Measurements from ENCODE around the gene ESYT1. TPM values are rescaled to one million over a fixed set of nuclear protein-coding genes. Genes with fewer than 3 reads are reported as not detected.

ESYT1 gene
- total and polyA plus RNA-seq, 4 donors: 41.0 to 93.5 (median 58.8) TPM

- H3K4me1 ChIP-seq (ENCODE audit: control insufficient read depth in 4 of 4, insufficient read depth in 4 of 4, low read length in 3 of 4): peaks cover 12 to 42% (median 35%) of the 10 kb centered on the region in 4 donors
- peak overlapping the region; percentile 87 to 92 for H3K9ac ChIP-seq (ENCODE audit: low read depth in 1 of 2, low read length in 2 of 2)
- H3K4me3 ChIP-seq (ENCODE audit: low read depth in 1 of 3, low read length in 3 of 3): peak overlapping the region; percentile 59 to 88 (median 84)
- TF ChIP-seq MAX (IDR thresholded peaks at IDR 0.05) (peak; percentile 98), JUND (IDR thresholded peaks at IDR 0.05) (peak; percentile 93 to 94), ZBTB33 (IDR thresholded peaks at IDR 0.05) (peak; percentile 92), RXRA (IDR thresholded peaks at IDR 0.05) (peak; percentile 95 to 97), CTCF (IDR thresholded peaks at IDR 0.05; ENCODE audit: low read depth, low read length, missing input control) (no peak), SP1 (IDR thresholded peaks at IDR 0.05) (peak; percentile 100), GABPA (IDR thresholded peaks at IDR 0.05 in 1 of 2, conservative IDR thresholded peaks at IDR 0.05 in 1 of 2) (peak in 1 of 2 donors; percentile 79), HNF4A (conservative IDR thresholded peaks at IDR 0.05) (peak; percentile 100), FOXA1 (IDR thresholded peaks at IDR 0.05) (peak; percentile 74), YY1 (IDR thresholded peaks at IDR 0.05) (peak; percentile 83), HNF4G (IDR thresholded peaks at IDR 0.05) (peak; percentile 100), NR2F2 (IDR thresholded peaks at IDR 0.05) (peak; percentile 92), RAD21 (IDR thresholded peaks at IDR 0.05) (peak; percentile 47 to 59), TAF1 (conservative IDR thresholded peaks at IDR 0.05) (peak; percentile 87), REST (IDR thresholded peaks at IDR 0.05) (peak; percentile 92), EGR1 (IDR thresholded peaks at IDR 0.05; ENCODE audit: low read depth in 2 of 2) (peak; percentile 57 to 74), ATF3 (IDR thresholded peaks at IDR 0.05) (peak; percentile 80), FOXA2 (IDR thresholded peaks at IDR 0.05) (peak; percentile 84)
- no peaks in the 10 kb centered on the region for H3K9me3 ChIP-seq (ENCODE audit: control insufficient read depth in 4 of 4, low read length in 3 of 4)
- DNase-seq (ENCODE audit: low spot score): peak; percentile 65
- no peaks in the 10 kb centered on the region for H3K27me3 ChIP-seq (ENCODE audit: control insufficient read depth in 4 of 4, insufficient read depth in 4 of 4, low read length in 3 of 4)
- H3K36me3 ChIP-seq (ENCODE audit: control insufficient read depth in 4 of 4, insufficient read depth in 3 of 4, low read depth in 1 of 4, low read length in 3 of 4): peaks cover 4 to 18% (median 11%) of the 10 kb centered on the region in 4 donors
- peak overlapping the region; percentile 93 to 99 for H3K27ac ChIP-seq (ENCODE audit: low read depth in 1 of 2, low read length in 2 of 2)
- 19% methylated on average over 6 of the region's 6 CpGs for WGBS
Measured at GRCh38 chr12:56081393-56082347, 46.4 kb upstream of the ESYT1 start.

Data from liver (tissue), 9 donors.